Activated CD4-positive, alpha-beta T cell treated with anti-CD3 and anti-CD28 coated beads, Interleukin-2, amount 10 ng/mL, durations not matched to agents 24 days and 14 days (primary cell): Measurements from ENCODE around the gene MAPKAPK5. TPM values are rescaled to one million over a fixed set of nuclear protein-coding genes. Genes with fewer than 3 reads are reported as not detected.
"Not testable (repeated sequence)": the region's sequence is repeated elsewhere in the genome, so short reads cannot be mapped to it uniquely, and the experiment has no call there.

Source experiments
- DNase-seq: peaks from one replicate; pipeline ENCODE4 v3.0.0; 2022
- H3K27ac Mint-ChIP-seq: one replicate; pipeline ENCODE4 v1.8.0; 2022; ENCODE audit warnings: mild to moderate bottlenecking, mixed read lengths
- H3K27me3 Mint-ChIP-seq: one replicate; pipeline ENCODE4 v1.8.0; 2022; ENCODE audit warnings: mixed read lengths
- H3K36me3 Mint-ChIP-seq: one replicate; pipeline ENCODE4 v1.8.0; 2022; ENCODE audit warnings: low read depth, mild to moderate bottlenecking, mixed read lengths
- H3K4me1 Mint-ChIP-seq: one replicate; pipeline ENCODE4 v1.8.0; 2021; ENCODE audit warnings: mixed read lengths
- H3K4me3 Mint-ChIP-seq: one replicate; pipeline ENCODE4 v1.8.0; 2022; ENCODE audit warnings: mild to moderate bottlenecking, moderate library complexity, mixed read lengths
- H3K9me3 Mint-ChIP-seq: one replicate; pipeline ENCODE4 v1.8.0; 2021; ENCODE audit warnings: mixed read lengths
- intact Hi-C: fragments of 100-400 bp; cut with micrococcal nuclease; formaldehyde crosslinking; loops from one replicate; pipeline ENCODE4 v1.15.1; 2023
- total RNA-seq: library from RNA; stranded (reverse); gene quantifications from 2 replicates; pipeline ENCODE4 v1.2.3, GENCODE V29; 2022

Gene MAPKAPK5, protein sequence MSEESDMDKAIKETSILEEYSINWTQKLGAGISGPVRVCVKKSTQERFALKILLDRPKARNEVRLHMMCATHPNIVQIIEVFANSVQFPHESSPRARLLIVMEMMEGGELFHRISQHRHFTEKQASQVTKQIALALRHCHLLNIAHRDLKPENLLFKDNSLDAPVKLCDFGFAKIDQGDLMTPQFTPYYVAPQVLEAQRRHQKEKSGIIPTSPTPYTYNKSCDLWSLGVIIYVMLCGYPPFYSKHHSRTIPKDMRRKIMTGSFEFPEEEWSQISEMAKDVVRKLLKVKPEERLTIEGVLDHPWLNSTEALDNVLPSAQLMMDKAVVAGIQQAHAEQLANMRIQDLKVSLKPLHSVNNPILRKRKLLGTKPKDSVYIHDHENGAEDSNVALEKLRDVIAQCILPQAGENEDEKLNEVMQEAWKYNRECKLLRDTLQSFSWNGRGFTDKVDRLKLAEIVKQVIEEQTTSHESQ
- 76.0 and 80.2 TPM in 2 replicates for total RNA-seq

DNA sequence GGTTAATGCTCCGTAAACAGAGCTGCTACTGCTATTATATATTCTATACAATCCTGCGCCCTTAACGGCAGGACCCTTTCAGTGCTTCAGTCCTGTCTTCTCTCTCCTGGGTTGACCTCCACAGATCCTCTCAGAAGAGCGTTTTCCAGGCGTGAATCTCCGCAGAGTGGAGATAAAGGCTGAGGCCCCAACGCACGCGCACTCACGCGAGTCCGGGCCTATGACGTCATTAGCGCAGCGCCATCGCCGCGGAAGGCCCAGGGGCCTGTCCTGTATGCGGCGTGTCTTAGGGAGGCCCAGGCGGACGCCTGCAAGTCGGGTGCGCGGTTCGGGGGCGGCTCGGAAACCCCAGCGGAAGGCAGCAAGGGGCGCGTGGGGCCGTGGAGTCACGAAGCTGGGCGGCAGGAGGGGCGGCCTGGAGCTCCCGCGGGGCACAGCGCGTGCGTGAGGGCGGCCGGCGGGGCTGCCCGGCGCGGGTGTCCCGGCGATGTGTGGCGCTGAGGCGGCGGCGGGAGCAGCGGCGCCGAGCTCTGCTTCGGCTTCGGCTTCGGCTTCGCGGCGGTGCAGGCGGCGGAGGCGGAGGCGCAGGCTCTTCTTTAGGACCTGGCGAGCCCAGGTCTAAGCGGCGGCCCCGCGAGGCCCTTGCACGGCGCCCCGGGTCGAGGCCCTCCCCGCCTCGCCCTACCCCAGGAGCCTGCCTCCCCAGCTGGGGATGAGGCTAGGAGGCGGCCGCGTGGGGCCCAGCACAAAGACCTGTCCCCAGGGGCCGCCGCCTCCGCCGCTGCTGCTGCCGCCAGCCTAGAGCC is at the start of gene MAPKAPK5:
MAPKAPK5 (plus strand) TSS at position 479 of the 806 bp plus-strand sequence. CDS start 506 bp downstream, outside the sequence.
- peak; percentile 99 for DNase-seq
- H3K4me3 Mint-ChIP-seq, result peak within 1 kb of the TSS; percentile 98
- intact Hi-C loops, result loop anchor here (1.0 to 10.0 kb wide), 5 partner anchors 156 to 567 kb away; partner anchors contain the start of genes ACAD10, ERP29, HECTD4 and NAA25
- peaks cover 40% of the 10 kb centered on the region for H3K4me1 Mint-ChIP-seq
- H3K27me3 Mint-ChIP-seq, result peaks cover 2% of the 10 kb centered on the region
- H3K27ac Mint-ChIP-seq, result peak within 1 kb of the TSS; percentile 98
- H3K36me3 Mint-ChIP-seq, result peaks cover 54% of the 10 kb centered on the region
- no peaks in the 10 kb centered on the region for H3K9me3 Mint-ChIP-seq

DNA sequence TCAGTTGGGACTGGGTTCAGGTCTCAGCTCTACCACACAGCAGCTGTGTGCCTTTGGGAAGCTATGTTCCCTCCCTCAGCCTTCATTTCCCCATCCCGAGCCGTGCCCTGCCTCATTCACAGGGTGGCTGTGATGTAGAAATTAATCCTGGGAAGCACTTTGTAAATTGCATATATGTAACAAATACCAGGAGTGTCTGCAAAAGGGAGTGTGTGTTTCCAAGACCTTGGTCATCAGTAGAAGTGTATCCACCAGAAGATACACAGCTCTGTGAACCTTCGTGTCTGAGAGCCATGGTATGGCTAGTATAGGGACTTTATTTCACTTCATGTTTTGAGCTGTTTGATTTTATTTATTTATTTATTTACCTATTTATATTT is 49.2 kb upstream of the MAPKAPK5 start:
- DNase-seq, result no peak
- intact Hi-C loops, result no loop called here
- Mint-ChIP-seq H3K4me1 (no peaks in the 10 kb centered on the region), H3K9me3 (no peaks in the 10 kb centered on the region), H3K36me3 (no peaks in the 10 kb centered on the region), H3K27me3 (no peaks in the 10 kb centered on the region), H3K27ac (no peak overlapping the region), H3K4me3 (no peak overlapping the region)

DNA sequence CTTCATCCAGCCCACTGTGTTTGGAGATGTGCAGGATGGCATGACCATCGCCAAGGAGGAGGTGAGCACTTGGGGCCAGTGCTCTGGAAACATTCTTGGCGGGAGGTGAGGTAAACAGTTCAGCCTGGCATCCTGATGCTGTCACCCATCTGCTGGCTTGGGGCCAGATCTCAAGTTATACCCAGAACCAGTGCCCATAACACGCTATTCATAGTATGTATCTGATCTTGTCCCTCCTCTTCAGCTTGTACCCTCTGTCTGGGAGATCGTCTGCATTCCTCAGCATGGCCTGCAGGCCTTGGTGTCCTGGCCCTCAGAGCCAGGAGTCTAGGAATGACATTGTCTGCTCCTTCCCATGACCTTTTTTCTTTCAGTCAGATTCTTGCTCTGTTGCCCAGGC is 43.8 kb upstream of the MAPKAPK5 start:
- intact Hi-C loops, result no loop called here
- H3K27ac Mint-ChIP-seq, result no peak overlapping the region
- no peaks in the 10 kb centered on the region for H3K27me3 Mint-ChIP-seq
- no peak overlapping the region for H3K4me3 Mint-ChIP-seq
- no peaks in the 10 kb centered on the region for H3K9me3 Mint-ChIP-seq
- DNase-seq, result no peak
- no peaks in the 10 kb centered on the region for H3K4me1 Mint-ChIP-seq
- H3K36me3 Mint-ChIP-seq, result no peaks in the 10 kb centered on the region

DNA sequence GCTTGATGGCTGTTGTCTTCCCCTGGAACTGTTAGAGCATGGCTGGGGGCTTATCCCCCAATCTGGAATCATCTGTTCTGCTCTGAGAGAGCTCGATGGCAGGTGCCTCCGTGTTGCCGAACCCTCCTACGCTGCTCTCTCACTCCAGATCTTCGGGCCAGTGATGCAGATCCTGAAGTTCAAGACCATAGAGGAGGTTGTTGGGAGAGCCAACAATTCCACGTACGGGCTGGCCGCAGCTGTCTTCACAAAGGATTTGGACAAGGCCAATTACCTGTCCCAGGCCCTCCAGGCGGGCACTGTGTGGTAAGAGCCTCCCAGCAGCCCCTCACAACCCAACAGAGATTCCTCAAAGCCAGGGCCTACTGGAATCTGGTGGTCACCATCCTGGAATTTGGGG is 42.3 kb upstream of the MAPKAPK5 start:
- DNase-seq, result no peak
- H3K4me1 Mint-ChIP-seq, result no peaks in the 10 kb centered on the region
- H3K4me3 Mint-ChIP-seq, result no peak overlapping the region
- H3K27ac Mint-ChIP-seq, result no peak overlapping the region
- intact Hi-C loops, result no loop called here
- H3K36me3 Mint-ChIP-seq, result no peaks in the 10 kb centered on the region
- H3K9me3 Mint-ChIP-seq, result no peaks in the 10 kb centered on the region
- no peaks in the 10 kb centered on the region for H3K27me3 Mint-ChIP-seq

DNA sequence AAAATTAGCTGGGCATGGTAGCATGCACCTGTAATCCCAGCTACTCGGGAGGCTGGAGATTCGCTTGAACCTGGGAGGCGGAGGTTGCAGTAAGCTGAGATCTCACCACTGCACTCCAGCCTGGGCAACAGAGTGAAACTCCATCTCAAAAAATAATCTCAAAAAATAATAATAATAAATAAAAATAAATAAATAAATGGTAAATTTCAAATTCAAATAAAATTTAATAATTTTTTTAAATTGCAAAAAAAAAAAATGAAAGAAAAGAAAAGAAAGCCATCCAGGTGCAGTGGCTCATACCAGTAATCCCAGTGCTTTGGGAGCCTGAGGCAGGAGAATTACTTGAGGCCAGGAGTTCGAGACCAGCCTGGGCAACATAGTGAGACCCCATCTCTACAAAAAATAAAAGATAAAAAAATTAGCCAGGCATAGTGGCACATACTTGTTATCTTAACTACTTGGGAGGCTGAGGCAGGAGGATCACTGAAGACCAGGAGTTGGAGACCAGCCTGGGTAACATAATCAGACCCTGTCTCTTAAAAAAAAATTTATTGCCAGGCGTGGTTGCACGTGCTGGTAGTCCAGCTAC is 38.9 kb upstream of the MAPKAPK5 start:
- no peaks in the 10 kb centered on the region for H3K36me3 Mint-ChIP-seq
- DNase-seq, result no peak
- no peak overlapping the region for H3K27ac Mint-ChIP-seq
- no peaks in the 10 kb centered on the region for H3K27me3 Mint-ChIP-seq
- no peaks in the 10 kb centered on the region for H3K4me1 Mint-ChIP-seq
- intact Hi-C loops, result no loop called here
- no peaks in the 10 kb centered on the region for H3K9me3 Mint-ChIP-seq
- no peak overlapping the region for H3K4me3 Mint-ChIP-seq

DNA sequence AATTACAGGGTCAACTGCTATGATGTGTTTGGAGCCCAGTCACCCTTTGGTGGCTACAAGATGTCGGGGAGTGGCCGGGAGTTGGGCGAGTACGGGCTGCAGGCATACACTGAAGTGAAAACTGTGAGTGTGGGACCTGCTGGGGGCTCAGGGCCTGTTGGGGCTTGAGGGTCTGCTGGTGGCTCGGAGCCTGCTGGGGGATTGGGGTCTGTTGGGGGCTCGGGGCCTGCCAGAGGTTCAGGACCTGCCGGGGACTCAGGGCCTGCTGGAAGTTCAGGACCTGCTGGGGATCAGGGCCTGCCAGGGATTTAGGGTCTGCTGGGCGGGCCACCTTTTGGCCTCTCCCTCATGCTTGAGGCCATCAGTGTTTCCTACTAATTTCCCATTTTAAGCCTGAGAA is 38.2 kb upstream of the MAPKAPK5 start:
- Mint-ChIP-seq H3K9me3 (no peaks in the 10 kb centered on the region), H3K4me1 (no peaks in the 10 kb centered on the region), H3K27ac (no peak overlapping the region), H3K36me3 (no peaks in the 10 kb centered on the region), H3K4me3 (no peak overlapping the region), H3K27me3 (no peaks in the 10 kb centered on the region)
- intact Hi-C loops, result no loop called here
- DNase-seq, result no peak

DNA sequence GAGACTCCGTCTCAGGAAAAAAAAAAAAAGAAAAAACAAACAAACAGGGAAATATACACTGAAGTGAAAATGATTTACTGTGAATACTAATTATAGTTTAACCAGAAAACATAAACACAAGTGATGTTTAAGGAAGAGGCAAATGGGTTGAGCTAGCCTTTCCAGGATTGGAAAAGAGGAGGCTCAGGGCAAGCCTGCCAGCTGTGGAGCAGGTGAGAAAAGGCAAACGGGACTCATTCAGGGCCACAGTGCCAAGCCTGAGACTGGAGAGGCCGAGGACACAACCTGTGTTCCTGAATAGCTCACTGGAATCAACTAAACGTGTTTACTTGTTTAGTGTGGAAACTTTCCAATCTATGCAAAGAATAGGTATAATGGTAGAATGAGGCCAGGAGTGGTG is 35.7 kb upstream of the MAPKAPK5 start:
- Mint-ChIP-seq H3K27me3 (no peaks in the 10 kb centered on the region), H3K27ac (no peak overlapping the region), H3K4me3 (no peak overlapping the region), H3K4me1 (no peaks in the 10 kb centered on the region), H3K9me3 (no peaks in the 10 kb centered on the region), H3K36me3 (no peaks in the 10 kb centered on the region)
- DNase-seq, result no peak
- intact Hi-C loops, result no loop called here

DNA sequence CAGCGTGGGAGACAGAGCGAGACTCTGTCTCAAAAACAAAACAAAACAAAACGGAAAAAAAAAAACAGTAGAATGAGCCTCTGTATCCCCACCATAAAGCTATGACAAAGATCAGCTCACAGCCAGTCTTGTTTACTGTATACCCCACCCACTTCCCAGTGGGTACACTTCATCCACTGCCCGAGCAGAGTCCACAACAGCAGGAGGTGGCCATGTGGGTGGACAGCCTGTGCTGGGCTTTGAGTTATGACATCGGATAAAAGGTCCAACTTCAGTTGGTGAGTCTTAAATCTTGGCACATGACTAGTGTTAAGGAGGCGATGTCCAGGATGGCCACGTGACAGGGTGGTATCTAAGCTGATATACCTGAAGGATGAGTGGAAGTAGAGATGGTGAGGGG is 34.8 kb upstream of the MAPKAPK5 start:
- no peak for DNase-seq
- no peak overlapping the region for H3K27ac Mint-ChIP-seq
- no peak overlapping the region for H3K4me3 Mint-ChIP-seq
- no peaks in the 10 kb centered on the region for H3K4me1 Mint-ChIP-seq
- intact Hi-C loops, result no loop called here
- no peaks in the 10 kb centered on the region for H3K27me3 Mint-ChIP-seq
- no peaks in the 10 kb centered on the region for H3K36me3 Mint-ChIP-seq
- H3K9me3 Mint-ChIP-seq, result no peaks in the 10 kb centered on the region

DNA sequence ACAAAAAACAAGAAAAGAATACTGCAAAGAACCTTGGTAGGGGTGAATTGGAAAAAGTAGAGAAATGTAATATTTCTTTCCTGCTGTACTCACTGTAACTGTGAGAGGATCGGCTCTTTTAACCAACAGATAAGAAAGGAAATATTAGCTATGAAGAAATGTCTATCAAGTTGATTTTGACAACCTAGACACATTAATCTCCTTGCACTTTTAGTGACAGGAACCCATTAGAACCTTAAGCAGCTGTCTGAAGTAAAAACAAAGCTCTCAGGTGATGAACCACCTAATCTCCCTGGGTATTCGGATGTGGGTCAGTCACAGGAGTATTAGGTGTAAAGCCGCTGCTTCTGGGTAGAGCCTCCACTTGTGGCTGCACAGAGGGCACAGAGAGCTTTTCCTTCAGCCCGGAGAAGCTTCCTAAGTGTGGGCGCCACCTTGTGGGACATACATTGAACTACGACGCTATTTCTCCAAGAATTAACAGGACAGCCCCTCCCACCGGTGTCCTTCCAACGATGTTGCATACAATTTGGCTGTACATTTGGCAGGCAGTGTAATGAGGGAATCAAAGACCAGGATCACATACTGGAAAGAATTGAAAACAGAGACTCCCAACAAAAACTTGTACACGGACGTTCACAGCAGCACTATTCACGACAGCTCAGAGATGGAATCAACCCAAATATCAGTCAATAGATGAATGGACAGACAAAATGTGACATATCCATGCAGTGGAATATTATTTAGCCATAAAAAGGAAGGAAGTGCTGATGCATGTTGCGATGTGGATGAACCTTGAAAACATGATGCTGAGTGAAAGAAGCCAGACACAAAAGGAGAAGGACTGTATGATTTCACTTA is 28.9 kb upstream of the MAPKAPK5 start:
- H3K9me3 Mint-ChIP-seq, result no peaks in the 10 kb centered on the region
- peak; percentile 89 for DNase-seq
- intact Hi-C loops, result loop anchor here (1.0 to 5.0 kb wide), 4 partner anchors 46 to 416 kb away; partner anchors contain the start of gene ALDH2
- peaks cover 7% of the 10 kb centered on the region for H3K4me1 Mint-ChIP-seq
- H3K27ac Mint-ChIP-seq, result no peak overlapping the region
- H3K27me3 Mint-ChIP-seq, result peaks cover 14% of the 10 kb centered on the region
- H3K4me3 Mint-ChIP-seq, result no peak overlapping the region
- H3K36me3 Mint-ChIP-seq, result no peaks in the 10 kb centered on the region

DNA sequence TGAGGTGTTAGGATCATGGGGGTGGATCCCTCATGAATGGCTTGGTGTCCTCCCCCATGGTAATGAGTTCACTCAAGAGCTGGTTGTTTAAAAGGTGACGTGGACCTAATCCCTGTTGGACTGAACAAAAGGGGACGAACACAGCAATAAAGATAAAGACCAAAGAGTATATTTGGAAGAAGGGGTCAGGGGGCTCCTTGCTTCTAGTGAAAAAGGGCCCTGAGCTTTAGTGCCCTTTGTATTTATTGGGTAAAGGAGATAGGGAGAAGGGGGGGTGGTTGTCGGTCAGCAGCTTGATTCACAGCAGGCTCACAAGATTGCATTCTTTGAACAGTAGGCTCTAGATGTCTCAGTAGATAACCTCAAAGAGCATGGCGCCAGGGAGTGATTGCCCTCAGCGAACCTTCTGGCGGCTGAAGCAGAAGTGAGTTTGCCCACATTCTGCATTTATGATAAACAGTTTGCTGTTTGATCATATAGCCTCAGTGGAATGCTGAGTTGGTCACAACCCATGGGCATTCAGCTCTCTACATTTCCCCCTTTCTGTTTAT is 25.9 kb upstream of the MAPKAPK5 start:
- intact Hi-C loops, result no loop called here
- Mint-ChIP-seq H3K9me3 (no peaks in the 10 kb centered on the region), H3K4me3 (no peak overlapping the region), H3K27ac (no peak overlapping the region), H3K36me3 (no peaks in the 10 kb centered on the region), H3K27me3 (peaks cover 30% of the 10 kb centered on the region), H3K4me1 (peaks cover 7% of the 10 kb centered on the region)
- DNase-seq, result no peak

DNA sequence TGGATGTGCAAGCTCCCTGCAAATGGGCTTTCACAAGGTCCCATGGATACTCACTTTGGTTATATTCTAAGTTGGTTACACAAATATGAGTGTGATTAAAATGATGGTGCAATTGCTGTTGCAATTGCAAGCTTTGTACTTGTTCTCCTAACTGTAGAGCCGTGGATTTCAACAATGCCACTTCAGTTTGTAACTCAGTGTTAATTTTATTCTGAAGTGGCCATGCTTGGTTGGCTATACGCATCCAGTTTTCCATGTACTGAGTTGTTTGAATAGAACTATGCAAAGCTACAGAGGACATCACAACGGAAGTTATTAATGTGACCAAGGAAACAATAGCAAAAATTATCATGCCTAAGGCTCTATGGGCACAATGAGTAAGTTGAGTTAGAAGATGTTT is 25.1 kb upstream of the MAPKAPK5 start:
- peaks cover 36% of the 10 kb centered on the region for H3K27me3 Mint-ChIP-seq
- intact Hi-C loops, H3K27ac Mint-ChIP-seq, H3K9me3 Mint-ChIP-seq, H3K36me3 Mint-ChIP-seq, H3K4me1 Mint-ChIP-seq, DNase-seq, H3K4me3 Mint-ChIP-seq: not testable (repeated sequence)

DNA sequence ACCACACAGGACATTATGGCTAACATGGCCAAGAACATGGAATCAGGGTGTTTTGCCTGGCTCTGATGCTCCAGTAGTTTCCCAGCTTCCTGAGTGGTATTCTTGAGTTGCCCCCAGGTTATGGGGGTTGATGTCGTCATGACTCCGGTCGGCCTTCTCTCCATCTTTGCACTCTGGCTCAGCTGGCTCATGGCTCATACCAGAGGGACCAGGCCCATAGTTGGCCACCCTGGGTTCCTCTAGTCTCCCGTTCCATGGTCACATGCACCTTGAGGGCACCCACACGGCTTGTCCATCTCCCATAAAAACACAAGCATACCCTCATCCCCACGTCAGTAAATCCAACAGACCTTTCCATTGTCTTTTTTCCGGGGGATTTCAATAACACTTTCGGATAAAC is 23.7 kb upstream of the MAPKAPK5 start:
- Mint-ChIP-seq H3K36me3 (no peaks in the 10 kb centered on the region), H3K27me3 (peaks cover 45% of the 10 kb centered on the region), H3K27ac (no peak overlapping the region), H3K4me1 (peaks cover 2% of the 10 kb centered on the region), H3K4me3 (no peak overlapping the region), H3K9me3 (no peaks in the 10 kb centered on the region)
- no peak for DNase-seq
- intact Hi-C loops, result no loop called here
